Inferior parietal cortex (tissue), 1 donor: ENCODE data around the gene BNIP5.
A peak's percentile ranks its signal among the peaks of the same experiment; 100 is the strongest.
"Not testable (repeated sequence)": the region's sequence is repeated elsewhere in the genome, so short reads cannot be mapped to it uniquely, and the experiment has no call there.

Experiments used
- DNase-seq: peaks from one replicate; pipeline ENCODE4 v3.0.0-alpha.2; 2016; ENCODE audit errors: extremely low spot score

Gene BNIP5

DNA sequence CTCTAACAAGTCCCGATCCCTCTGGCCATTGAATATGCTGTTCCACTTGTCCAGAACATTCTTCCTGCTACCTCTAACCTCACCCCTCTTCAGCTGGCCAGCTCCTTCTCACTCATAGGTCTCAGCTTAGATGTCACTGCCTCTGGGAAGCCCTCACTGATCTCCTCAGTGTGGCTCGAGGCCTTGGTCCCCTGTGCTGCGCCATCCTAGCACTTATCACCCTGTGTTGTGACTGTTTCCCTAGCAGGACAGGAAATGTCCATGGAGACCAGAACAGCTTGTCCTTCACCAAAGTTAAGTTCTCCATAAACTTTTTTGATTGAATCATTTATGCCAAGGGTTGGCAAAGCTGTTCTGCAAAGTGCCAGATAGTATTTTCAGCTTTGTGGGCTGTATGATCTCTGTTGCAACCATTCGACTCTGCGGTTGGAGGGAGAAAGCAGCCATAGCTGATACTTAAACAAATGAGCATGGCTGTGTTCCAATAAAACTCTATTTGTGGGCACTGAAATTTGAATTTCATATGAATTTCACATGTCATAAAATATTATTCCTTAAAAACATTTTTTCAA is 6.5 kb upstream of the BNIP5 start:
- DNase-seq, result no peak

DNA sequence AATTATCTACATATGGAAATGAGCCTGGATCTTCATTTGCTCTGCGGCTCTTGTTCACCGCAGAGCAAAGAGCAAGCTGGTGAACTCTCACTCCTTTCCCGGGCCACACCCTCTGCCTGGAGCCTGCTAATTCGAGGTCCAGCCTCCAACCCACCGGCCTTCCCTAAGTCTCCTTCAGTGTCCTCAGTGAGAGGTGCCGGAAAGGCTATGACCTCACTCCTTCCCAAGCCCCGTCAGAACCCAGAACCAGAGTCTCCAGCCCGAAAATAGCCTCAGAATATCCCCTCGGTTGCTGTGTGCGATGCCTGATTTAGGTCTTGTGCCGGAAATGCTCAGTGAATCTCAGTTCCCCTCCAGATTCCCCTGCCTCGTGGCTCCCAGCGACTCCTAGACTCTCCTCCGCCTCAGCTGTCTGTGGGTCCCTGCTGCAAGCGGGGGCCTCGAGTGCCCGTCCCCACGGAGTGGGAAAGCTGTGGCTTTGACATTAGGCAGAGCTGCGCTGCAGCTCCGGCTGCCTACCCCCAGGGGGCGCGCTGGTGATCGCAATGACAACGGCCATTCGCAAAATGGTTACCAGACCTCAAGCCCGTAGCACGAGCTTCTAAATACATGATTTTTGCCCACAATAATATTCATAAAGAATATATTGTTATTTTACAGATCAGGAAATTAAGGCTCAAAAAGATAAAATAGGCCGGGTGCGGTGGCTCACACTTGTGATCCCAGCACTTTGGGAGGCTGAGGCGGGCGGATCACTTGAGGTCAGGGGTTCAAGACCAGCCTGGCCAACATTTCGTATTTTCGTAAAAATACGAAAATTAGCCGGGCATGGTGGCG is 4.1 kb upstream of the BNIP5 start:
- DNase-seq, result peak; percentile 75

DNA sequence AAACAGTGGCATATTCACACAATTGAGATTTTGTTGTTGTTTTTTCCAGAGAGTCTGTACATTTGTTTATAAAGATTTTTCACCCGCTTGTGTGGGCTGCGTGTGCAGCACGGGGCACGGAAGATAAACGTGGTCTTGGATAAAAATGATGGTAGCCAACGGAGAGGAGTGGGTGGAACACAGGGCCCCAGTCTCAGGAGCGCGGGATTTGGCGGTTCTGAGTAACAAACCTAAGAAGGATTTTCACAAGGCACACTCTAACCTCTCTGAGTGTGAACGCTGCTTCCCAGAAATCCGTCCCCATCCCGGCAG is 3.6 kb upstream of the BNIP5 start:
- no peak for DNase-seq

DNA sequence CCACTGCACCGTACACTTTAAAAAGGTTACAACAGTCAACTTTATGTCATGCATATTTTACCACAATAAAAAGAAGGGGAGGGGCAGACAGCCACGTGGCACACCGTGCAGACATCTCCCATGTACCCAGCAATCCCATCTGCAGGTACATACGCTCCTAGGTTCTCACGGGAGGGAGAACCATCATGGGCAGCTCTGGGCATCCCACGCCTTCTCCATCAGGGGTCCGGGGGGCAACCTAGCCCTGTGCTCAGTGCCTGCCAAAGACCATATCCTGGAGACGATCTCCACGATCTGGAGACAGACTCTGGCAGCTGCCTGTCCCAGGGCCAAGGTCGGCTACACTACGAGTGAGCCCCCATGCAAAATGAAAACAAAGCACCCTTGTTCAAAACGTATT is 2.5 kb upstream of the BNIP5 start:
- DNase-seq, result no peak

DNA sequence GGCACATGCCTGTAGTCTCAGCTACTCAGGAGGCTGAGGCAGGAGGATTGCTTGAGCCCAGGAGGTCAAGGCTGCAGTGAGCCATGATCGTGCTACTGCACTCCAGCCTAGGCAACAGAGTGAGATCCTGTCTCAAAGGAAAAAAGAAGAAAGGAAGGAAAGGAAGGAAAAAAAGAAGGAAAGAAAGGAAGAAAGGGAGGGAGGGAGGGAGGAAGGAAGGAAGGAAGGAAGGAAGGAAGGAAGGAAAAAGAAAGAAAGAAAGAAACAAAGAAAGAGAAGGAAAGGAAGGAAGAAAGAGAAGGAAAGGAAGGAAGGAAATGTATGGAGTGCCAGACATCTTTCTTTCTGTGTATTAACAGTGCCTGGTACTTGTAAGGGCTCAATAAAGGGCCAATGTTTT is 1.5 kb upstream of the BNIP5 start:
- not testable (repeated sequence) for DNase-seq

DNA sequence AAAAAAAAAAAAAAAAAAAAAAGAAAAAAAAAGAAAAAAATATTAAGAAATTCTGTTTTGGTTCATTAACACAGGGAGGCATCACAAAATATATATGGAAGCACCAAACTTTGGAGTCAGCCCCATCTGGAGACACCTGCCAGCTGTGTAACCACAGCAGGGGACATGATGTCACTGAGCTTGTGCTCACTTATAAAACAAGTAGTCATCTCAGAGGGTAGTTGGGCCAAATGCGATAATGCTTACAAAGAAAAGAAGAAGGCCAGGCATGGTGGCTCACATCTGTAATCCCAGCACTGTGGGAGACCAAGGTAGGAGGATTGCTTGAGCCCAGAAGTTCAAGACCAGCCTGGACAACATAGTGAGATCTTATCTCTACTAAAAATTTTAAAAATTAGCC is 1.1 kb upstream of the BNIP5 start:
- DNase-seq, result no peak

DNA sequence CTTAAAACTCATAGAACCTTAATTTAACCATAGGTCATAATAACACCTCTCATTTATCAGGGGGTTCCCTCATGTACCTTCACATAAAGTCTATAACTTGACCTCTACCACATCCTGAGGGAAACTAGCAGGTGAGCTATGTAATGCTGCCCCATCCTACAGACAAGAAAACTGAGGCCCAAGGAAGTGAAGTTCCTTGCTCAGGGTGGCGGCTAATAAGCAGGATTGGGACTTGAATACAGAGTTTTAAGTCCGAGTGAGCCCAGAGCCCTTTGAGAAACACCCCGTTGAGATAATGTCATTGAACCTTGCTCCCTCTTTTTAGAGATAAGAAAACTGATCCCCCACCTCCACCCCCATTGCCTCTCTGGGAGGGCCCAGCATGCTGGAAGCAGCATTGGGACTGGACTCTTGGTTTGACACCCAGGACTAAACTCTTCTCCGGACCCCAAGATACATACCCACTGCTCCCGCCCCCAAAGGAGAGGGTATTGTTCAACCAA is 429 bp downstream of the BNIP5 start:
- no peak for DNase-seq

DNA sequence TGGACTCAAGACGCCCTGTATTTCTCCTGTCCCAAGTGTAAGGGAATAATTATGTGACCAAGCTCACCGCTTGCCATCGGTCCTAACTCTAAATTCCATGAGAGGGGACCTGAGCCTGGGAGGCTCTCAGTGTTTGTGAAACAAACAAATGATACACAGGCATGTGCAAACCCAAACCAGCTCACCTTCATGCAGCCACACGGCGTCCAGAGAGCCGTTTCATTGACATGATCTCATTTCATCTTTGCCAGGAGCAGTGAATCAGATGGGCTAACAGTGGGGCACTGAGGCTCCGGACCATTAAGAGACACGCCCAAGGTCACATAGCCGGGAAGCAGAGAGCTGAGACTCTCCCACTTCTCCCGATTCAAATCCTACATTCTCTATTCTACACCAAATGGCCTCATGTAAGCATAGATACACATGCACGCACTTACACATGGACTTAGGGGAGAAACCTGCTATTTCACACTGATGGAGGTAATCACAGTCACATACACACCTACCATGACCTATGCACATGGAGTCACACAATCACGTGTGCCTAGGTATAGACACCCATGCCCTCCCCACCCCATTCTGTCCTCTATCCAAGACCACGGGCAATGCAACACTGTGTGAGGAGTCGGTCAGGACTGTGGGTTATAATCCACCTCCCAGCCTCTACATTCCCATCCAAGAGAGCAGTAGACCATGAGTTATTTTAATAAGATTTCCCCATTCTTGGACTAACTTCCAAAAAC is 1.1 kb downstream of the BNIP5 start:
- no peak for DNase-seq

DNA sequence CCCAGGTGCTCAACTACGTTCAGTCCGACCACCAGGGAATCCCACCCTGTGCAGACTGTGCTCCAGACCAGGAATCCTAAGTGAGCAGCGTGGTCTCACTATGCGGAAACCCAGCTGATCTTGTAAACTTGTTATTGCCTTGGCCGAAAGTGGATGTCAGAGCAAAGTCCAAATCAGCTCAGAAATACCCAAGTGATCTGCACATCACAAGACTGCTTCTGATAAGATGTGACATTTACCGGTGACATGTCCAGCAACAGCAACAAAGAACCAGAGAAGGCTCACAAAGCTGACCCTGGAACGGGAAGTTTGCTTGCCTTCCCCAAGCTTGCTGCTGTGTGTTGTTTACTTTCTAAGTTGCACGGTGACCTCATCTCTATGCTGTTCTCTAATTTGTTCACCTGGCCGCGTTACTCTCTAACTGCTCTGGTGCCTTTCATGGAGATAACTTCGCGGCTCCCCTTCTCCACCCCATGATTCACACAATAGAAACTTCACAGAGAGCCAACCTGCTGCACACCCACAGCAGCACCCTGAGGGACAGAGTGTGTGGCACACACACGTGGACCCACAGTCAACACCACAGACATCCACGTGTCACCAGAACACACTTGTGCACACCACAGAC is 1.7 kb downstream of the BNIP5 start:
- DNase-seq, result no peak

DNA sequence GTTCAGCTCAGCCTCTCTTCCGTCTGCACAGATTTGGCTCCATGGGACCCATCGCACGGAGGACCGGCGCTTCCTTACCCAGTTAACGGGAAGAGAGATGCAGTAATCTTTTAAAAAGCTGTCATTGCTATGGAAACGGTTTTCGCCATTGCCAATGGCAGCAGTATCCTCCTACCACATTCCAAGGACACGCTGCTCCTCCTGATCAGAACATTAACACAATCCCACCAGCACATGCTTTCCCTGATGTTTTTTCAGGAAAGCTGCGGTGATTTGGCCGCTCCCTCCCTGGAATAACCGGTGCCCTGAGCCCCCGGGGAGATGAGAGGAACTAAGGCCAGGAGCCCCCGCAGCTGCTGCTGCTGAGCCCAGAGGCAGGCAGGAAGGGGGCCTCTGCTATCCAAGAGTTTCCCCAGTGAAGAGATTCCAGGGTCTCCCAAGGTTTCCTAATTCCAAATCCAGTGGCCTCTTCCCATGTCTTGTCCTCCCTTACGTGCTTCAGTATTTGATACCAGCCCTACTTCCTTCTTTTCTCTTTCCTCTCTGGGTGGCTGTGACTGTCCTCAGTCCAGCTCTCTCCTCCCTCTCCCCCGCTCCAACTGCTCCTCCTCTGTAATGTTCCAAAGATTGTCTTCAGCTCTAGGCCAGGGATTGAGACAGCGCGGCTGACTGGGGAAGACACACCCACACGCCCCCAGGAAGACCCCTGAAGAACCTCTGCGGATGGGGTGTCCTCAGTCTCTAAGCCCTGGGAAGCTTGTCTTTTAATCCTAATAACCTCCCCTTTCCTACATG is 2.6 kb downstream of the BNIP5 start:
- peak; percentile 58 for DNase-seq

DNA sequence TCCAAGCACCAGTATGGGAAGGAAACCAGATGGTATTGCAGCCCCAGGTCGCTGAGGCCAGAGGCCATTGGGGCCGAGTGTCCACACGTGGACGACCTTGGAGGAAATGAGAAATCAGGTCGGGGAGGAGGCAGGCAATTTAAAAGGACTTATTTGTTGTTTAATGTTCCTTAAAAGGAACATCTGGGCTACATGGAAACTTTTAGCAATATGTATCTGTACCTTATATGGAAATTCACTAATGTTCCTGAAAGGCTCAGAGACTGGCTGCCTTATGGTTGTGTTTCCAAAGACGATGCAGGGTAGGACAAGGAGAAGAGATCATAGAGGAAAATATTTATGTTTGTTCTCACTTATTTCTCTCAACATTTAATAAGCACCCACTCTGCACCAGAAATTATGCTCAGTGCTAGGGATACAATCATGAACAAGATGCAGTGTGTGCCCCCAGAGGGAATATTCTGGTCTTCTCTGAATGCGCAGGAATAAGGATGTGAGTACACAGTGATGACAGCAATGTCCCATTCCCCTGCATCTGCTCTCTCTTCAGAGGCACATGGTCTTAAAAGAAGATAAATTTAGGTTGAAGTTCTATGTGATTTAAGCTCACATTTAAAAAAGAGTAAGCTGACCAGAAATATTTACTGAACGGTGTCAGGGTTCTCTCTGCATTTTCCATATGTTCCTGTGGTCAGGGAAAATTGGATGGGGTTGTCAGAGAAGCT is 3.4 kb downstream of the BNIP5 start:
- no peak for DNase-seq

DNA sequence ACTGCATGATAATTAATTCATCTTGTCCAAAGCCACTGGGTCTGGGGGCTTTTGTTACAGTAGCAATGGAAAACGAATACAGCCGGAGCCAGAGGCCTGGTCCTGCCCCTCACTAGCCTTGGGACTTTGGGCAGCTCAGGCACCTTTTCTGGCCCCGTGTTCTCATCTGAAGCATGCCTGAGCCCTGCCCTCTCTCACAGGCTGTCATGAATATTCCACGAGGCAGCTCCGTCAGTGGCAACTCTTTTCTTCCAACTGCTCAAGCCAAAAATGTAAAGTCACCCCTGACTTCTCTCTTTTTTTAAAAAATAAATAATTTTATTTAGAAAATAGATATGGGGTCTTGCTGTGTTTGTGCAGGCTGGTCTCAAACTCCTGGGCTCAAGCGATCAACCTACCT is 5.3 kb downstream of the BNIP5 start:
- DNase-seq, result no peak

DNA sequence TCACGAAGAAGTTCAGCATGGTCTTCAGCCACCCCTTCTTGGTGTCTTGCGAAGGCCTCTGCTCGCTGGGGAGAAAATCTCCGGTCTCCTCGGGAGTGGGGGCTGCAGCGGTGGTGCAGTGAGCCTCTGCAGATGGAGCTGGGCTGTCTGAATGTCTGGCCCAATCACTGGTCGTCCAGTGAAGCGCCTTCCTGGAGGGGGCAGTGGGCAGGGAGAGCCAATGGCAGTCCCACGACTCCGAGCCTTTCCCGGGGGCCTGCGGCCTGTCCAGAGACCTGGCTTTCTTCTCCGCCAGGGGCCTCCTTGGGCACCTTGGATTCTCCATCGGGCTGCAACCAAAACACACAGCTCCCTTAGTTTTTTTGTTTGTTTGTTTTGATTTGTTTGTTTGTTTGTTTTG is 6.3 kb downstream of the BNIP5 start:
- no peak for DNase-seq

DNA sequence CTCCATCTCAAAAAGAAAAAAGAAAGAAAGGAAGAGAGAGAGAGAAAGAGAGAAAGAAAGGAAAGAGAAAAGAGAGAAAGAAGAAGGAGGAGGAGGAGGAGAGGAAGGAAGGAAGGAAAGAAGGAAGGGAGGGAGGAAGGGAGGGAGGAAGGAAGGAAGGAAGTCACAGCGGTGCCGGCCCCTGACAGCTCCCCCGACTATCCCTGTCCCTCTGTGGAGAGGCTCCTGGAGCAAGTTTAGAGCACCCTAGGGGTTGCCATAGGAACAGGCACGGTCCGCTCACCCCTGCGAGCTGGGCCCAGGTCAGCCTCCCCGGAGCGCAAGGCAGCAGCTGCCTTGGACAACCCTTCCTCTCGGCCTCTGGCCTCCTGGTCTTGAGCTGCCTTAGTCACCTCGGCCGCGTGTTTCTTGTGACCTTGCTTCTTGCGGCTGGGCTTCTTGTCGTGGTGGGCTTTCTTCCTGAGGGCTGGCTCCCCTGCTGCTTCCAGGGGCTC is 6.8 kb downstream of the BNIP5 start:
- DNase-seq, result no peak

DNA sequence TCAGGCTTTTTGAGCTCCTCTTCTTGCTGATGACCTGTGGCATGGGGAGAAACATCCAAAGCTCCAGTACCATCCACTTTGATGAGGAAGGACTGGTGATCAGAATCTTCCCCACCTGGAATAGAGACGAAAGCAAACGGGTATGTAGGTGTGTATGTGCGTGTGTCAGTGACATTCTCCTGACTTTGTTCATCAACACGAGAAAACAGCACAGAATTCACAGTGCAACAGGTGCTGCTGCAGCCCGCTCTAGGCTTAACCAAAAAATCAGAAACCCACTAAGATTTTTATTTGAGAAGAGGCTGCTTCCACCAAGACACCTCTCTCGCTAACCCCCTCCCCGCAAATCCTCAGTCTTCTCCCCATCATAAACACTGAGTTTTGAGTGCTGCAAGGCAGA is 8.1 kb downstream of the BNIP5 start:
- no peak for DNase-seq

DNA sequence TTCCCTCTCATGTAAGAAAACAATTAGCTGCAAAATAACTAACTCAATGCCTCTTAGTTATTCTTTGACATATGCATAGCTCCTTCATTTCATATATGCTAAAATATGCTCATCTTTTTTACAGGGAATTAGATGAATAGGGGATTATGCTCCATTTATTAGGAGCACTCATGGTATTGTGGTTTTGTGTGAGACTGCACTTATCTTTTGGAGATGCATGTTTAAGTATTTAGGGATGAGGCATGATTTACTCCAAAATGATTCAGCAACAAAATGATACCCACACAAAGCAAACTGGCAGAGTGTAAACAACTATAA is 8.8 kb downstream of the BNIP5 start:
- DNase-seq, result no peak

DNA sequence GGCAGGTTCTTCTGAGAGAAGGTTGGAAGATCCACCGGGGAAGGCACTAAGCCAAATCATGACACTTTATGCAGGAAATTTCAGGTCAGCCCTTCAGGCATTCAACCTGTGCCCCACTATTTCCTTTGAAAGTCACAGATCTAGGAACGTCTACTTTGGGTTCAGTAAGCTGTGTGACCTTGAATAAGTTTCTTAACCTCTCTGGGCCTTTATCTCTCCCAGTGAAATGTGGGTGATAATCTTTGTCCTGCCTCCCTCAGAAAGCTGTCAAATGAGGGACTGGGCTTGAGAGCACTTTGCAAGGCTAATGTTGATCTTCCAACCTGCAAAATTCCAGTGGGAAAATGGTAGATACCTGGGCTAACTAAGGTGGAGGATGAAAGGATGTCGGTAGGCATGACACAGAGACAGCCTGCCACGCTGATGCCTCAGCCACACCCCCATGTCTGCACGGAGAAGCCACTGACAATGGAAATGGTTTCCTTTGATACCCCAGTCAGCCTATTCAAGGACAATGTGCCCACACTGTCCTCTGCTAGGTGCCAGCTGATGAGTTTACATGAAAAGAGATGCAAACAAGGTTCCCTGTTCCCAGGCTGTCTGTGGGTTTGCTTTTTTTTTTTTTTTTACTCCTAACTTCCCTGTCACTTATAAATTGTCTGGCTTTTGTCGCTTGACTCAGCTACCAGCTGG is 9.3 kb downstream of the BNIP5 start:
- DNase-seq, result no peak

DNA sequence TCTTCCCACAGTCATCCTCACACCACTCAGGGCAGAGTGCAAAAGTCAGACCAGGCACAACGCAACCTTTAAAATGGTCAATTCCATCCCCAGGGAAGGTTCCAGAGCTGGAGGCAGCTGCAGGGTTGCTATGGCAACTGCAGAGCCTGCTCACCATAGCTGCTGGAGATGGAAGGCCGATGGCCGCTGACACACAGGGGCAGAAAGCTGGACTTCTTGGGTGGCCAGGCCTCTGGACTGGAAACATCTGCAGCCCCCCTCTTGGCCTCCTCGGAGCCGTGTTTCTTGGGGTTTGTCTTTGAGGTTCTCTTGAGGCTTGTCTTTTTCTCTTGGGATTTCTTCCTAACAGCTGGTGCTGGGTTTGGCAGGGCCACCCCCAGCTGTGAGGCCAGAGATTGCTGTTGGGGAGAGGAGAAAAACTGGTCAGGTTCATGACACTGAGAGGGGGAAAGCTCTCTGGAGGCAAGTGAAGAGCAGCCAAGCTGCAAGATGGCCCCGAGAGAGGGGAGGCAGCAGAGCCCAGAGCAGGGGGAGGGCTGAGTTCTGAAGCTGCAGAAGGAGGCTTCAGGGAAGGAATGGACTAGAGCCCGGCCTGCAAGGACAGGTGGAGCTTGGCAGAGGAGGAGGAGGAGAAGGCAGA is 10.2 kb downstream of the BNIP5 start:
- no peak for DNase-seq

DNA sequence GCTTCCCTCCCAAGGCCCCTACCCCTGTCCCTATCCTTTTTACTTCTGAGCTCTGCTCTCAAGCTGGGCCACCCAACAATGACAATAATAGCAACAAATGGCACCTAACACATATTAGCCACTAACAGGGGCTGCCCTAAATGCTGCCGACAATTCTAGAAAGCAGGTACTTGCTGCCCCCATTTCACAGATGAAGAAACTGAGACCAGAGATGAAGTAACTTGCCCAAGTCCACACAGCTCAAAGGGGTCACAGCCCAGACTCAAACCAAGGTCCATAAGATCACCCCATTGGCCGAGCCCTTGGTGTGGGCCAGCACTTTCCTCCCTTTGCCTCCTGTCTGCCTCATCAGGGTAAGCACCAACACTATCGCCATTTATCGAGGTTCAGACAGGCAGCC is 12.0 kb downstream of the BNIP5 start:
- DNase-seq, result no peak

DNA sequence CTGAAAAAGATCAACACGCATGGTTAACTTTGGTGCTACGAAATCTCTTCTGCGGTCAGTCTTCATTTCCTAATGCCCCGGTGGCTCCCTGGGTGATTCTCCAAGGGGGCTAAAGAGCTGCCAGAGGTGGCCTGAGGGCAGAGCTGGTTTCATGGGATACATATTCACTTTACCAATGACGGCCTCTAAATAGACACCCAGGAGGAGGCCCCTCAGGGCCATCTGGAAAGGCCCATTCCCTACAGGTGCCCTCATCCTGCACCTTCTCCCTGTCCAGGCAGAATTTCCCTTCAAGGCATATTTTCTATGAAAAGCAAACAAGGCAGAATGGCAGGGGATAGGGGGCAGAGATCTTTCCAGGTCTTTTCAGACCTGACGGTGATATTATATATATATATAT is 12.5 kb downstream of the BNIP5 start:
- no peak for DNase-seq
